PC-9 (cell line): ENCODE data around the gene PIK3IP1. TPM values are rescaled to one million over a fixed set of nuclear protein-coding genes. Genes with fewer than 3 reads are reported as not detected.
A peak's percentile ranks its signal among the peaks of the same experiment; 100 is the strongest.

Experiments
- BruUV-seq: library from RNA; stranded (reverse); fragments of 400-500 nt; replicated peaks from 2 replicates; lab custom pipeline; 2021; lab: Mats Ljungman, UMichigan
- CTCF ChIA-PET: fragments of 300-600 bp; sonication (Branson Sonifier 250); formaldehyde crosslinking; loops from one replicate; lab custom pipeline; 2022; ENCODE audit warnings: antibody characterized with exemption; lab: Charles Lee
- POLR2A ChIA-PET: fragments of 300-600 bp; sonication (Branson Sonifier 250); formaldehyde crosslinking; loops from one replicate; lab custom pipeline; 2022; ENCODE audit warnings: antibody characterized with exemption; ENCODE audit not compliant: unreplicated experiment; lab: Charles Lee
- DNase-seq, 2 experiments: peaks; one replicate each; pipeline versions ENCODE4 v3.0.0 to v3.0.0-alpha.2; 2015 to 2022; ENCODE audit warnings: mixed read lengths in 1 of 2
- H2AFZ ChIP-seq: fragments of 200-600 bp; sonication (generic); 2 replicates; pipeline ENCODE4 v1.8.1; 2017; ENCODE audit warnings: antibody characterized with exemption
- H3F3A ChIP-seq: fragments of 200-600 bp; sonication (generic); 2 replicates; pipeline ENCODE4 v1.8.1; 2017; ENCODE audit warnings: antibody characterized with exemption, mild to moderate bottlenecking, low read depth; ENCODE audit not compliant: insufficient read depth
- H3K27ac ChIP-seq: fragments of 200-600 bp; sonication (generic); 2 replicates; pipeline ENCODE4 v1.6.1; 2016; ENCODE audit warnings: mixed run types
- H3K27me3 ChIP-seq: fragments of 200-600 bp; sonication (generic); 2 replicates; pipeline ENCODE4 v1.6.1; 2016; ENCODE audit warnings: low read depth, mixed run types; ENCODE audit not compliant: insufficient read depth
- H3K36me3 ChIP-seq: fragments of 200-600 bp; sonication (generic); 2 replicates; pipeline ENCODE4 v1.6.1; 2016; ENCODE audit warnings: low read depth, mixed run types
- H3K4me1 ChIP-seq: fragments of 200-600 bp; sonication (generic); replicated peaks from 2 replicates; pipeline ENCODE4 v1.6.1; 2016; ENCODE audit warnings: mixed run types; ENCODE audit not compliant: insufficient read depth
- H3K4me2 ChIP-seq: fragments of 200-600 bp; sonication (generic); 2 replicates; pipeline ENCODE4 v1.6.1; 2017; ENCODE audit warnings: mixed run types
- H3K4me3 ChIP-seq: fragments of 200-600 bp; sonication (generic); 2 replicates; pipeline ENCODE4 v1.6.1; 2016; ENCODE audit warnings: mixed run types
- H3K79me2 ChIP-seq: fragments of 200-600 bp; sonication (generic); 2 replicates; pipeline ENCODE4 v1.6.1; 2017; ENCODE audit warnings: low read depth, mixed run types
- H3K9me2 ChIP-seq: fragments of 200-600 bp; sonication (generic); 2 replicates; pipeline ENCODE4 v1.8.1; 2017; ENCODE audit warnings: mild to moderate bottlenecking; ENCODE audit not compliant: insufficient read depth
- H3K9me3 ChIP-seq: fragments of 200-600 bp; sonication (generic); 2 replicates; pipeline ENCODE4 v1.8.1; 2016; ENCODE audit warnings: low read depth; ENCODE audit not compliant: insufficient read depth
- H4K20me1 ChIP-seq: fragments of 200-600 bp; sonication (generic); 2 replicates; pipeline ENCODE4 v1.8.1; 2017; ENCODE audit not compliant: insufficient read depth
- CTCF ChIP-seq: fragments of 200-600 bp; sonication (generic); conservative IDR thresholded peaks from 2 replicates; pipeline ENCODE4 v1.6.1; 2017; ENCODE audit warnings: mixed run types, antibody characterized with exemption, mild to moderate bottlenecking, moderate library complexity
- EZH2 ChIP-seq: fragments of 200-600 bp; sonication (generic); IDR thresholded peaks from 2 replicates; pipeline ENCODE4 v1.8.0; 2017; ENCODE audit warnings: antibody characterized with exemption, low read depth
- intact Hi-C: fragments of 100-400 bp; cut with micrococcal nuclease; formaldehyde crosslinking; loops from one replicate; pipeline ENCODE4 v1.10.0; 2022; ENCODE audit not compliant: unreplicated experiment
- total RNA-seq: library from RNA; stranded (reverse); gene quantifications from 2 replicates; pipeline ENCODE4 v1.2.3, GENCODE V29; 2021

The PIK3IP1 gene
- total RNA-seq, 1 experiment from 2014 or later: 15.7 TPM

GRCh38 chr22:31290494-31291471 is 1.5 kb downstream of the PIK3IP1 start:
- TF ChIP-seq EZH2 (no peak), CTCF (no peak)
- DNase-seq: peak; percentile 90 to 93
- peak overlapping the region; percentile 80 for H3K27ac ChIP-seq
- no peaks in the 10 kb centered on the region for H4K20me1 ChIP-seq
- H3K79me2 ChIP-seq: no peaks in the 10 kb centered on the region
- intact Hi-C loops: loop anchor here (2.0 to 5.0 kb wide), 2 partner anchors 36 to 107 kb away; partner anchors contain the start of gene DRG1
- ChIA-PET POLR2A (interaction anchor here (0.5 to 1.5 kb wide), 9 partner anchors 23 to 867 kb away, joined by 3 to 9 read pairs (median 4); partner anchors contain the start of genes LIMK2 and PATZ1), CTCF (interaction anchor here (0.7 to 2.2 kb wide), 4 partner anchors 18 to 37 kb away, joined by 3 to 10 read pairs (median 7); no protein-coding TSS in a partner anchor)
- H3K4me2 ChIP-seq: peak overlapping the region; percentile 100
- H3K27me3 ChIP-seq: no peaks in the 10 kb centered on the region
- H2AFZ ChIP-seq: peak overlapping the region; percentile 97
- peaks cover 45% of the 10 kb centered on the region for H3K4me1 ChIP-seq
- H3F3A ChIP-seq: peaks cover 15% of the 10 kb centered on the region
- no peaks in the 10 kb centered on the region for H3K9me2 ChIP-seq
- H3K4me3 ChIP-seq: peak overlapping the region; percentile 85
- 0 out of 2 replicates have a peak, but pooled peaks cover 3% of the 10 kb centered on the region for H3K36me3 ChIP-seq
- BruUV-seq: no TSS peak
- no peaks in the 10 kb centered on the region for H3K9me3 ChIP-seq

GRCh38 chr22:31289344-31289743 is 2.9 kb downstream of the PIK3IP1 start:
- H2AFZ ChIP-seq: no peak overlapping the region
- no peaks in the 10 kb centered on the region for H3K9me3 ChIP-seq
- H3K27me3 ChIP-seq: no peaks in the 10 kb centered on the region
- H3K9me2 ChIP-seq: no peaks in the 10 kb centered on the region
- POLR2A ChIA-PET: interaction anchor here (0.5 kb wide), 1 partner anchor 119 kb away, joined by 3 read pairs; no protein-coding TSS in a partner anchor
- no peak overlapping the region for H3K27ac ChIP-seq
- intact Hi-C loops: no loop called here
- CTCF ChIA-PET: interaction anchor here (0.5 to 2.2 kb wide), 2 partner anchors 15 to 24 kb away, joined by 6 to 10 read pairs; no protein-coding TSS in a partner anchor
- no peak for TF ChIP-seq CTCF
- no peak for TF ChIP-seq EZH2
- peaks cover 37% of the 10 kb centered on the region for H3K4me1 ChIP-seq
- H4K20me1 ChIP-seq: no peaks in the 10 kb centered on the region
- no peak for DNase-seq
- H3K36me3 ChIP-seq: 0 out of 2 replicates have a peak, but pooled peaks cover 3% of the 10 kb centered on the region
- H3K4me2 ChIP-seq: peak overlapping the region; percentile 100
- H3F3A ChIP-seq: peaks cover 13% of the 10 kb centered on the region
- H3K79me2 ChIP-seq: no peaks in the 10 kb centered on the region
- no peak overlapping the region; the same call in 1 of the 2 replicates for H3K4me3 ChIP-seq
- BruUV-seq: no TSS peak

GRCh38 chr22:31288496-31289240 is 3.6 kb downstream of the PIK3IP1 start:
- H3K27ac ChIP-seq: no peak overlapping the region
- no peaks in the 10 kb centered on the region for H3K79me2 ChIP-seq
- H3K4me3 ChIP-seq: no peak overlapping the region
- no peaks in the 10 kb centered on the region for H4K20me1 ChIP-seq
- no peak for DNase-seq
- TF ChIP-seq CTCF (no peak), EZH2 (no peak)
- no peaks in the 10 kb centered on the region for H3K9me3 ChIP-seq
- H3K4me1 ChIP-seq: peaks cover 34% of the 10 kb centered on the region
- no peak overlapping the region for H3K4me2 ChIP-seq
- ChIA-PET CTCF (interaction anchor here (2.2 kb wide), 1 partner anchor 25 kb away, joined by 10 read pairs; no protein-coding TSS in a partner anchor), POLR2A (interaction anchor here (0.5 kb wide), 1 partner anchor 118 kb away, joined by 3 read pairs; no protein-coding TSS in a partner anchor)
- H3K36me3 ChIP-seq: 0 out of 2 replicates have a peak, but pooled peaks cover 3% of the 10 kb centered on the region
- no peaks in the 10 kb centered on the region for H3K27me3 ChIP-seq
- no peak overlapping the region for H2AFZ ChIP-seq
- BruUV-seq: no TSS peak
- H3K9me2 ChIP-seq: no peaks in the 10 kb centered on the region
- H3F3A ChIP-seq: peaks cover 13% of the 10 kb centered on the region
- intact Hi-C loops: no loop called here
